Spleen (tissue), 11 donors: ENCODE results near the gene BANK1. TPM values are rescaled to one million over a fixed set of nuclear protein-coding genes. Genes with fewer than 3 reads are reported as not detected.

ENCODE experiments used
- DNase-seq: peaks from one replicate; pipeline ENCODE4 v3.0.0-alpha.2; 2020
- H3K27ac ChIP-seq, 8 donors: fragments of 200-600 bp; sonication (generic) in 7 of 8; 1 replicate in 4 of 8; 2 replicates in 4 of 8; pipeline versions ENCODE4 v1.5.0 to v1.8.0; 2016 to 2021; ENCODE audit warnings: inconsistent platforms in 4 of 8, mild to moderate bottlenecking in 4 of 8, moderate library complexity in 1 of 8
- H3K27me3 ChIP-seq, 7 donors: fragments of 200-600 bp; sonication (generic) in 6 of 7; replicated peaks in 1 of 7; 1 replicate in 4 of 7; 2 replicates in 3 of 7; pipeline versions ENCODE4 v1.5.0 to v1.8.0; 2016 to 2021; ENCODE audit warnings: inconsistent platforms in 3 of 7, mild to moderate bottlenecking in 1 of 7
- H3K36me3 ChIP-seq, 6 donors: fragments of 200-600 bp; sonication (generic) in 5 of 6; 1 replicate in 4 of 6; 2 replicates in 2 of 6; pipeline versions ENCODE4 v1.5.0 to v1.8.0; 2016 to 2021; ENCODE audit warnings: inconsistent platforms in 2 of 6
- H3K4me1 ChIP-seq, 6 donors: fragments of 200-600 bp; sonication (generic) in 5 of 6; 1 replicate in 3 of 6; 2 replicates in 3 of 6; pipeline versions ENCODE4 v1.5.0 to v1.8.0; 2016 to 2021; ENCODE audit warnings: inconsistent platforms in 3 of 6
- H3K4me3 ChIP-seq, 8 donors: fragments of 200-600 bp; sonication (generic) in 7 of 8; 1 replicate in 4 of 8; 2 replicates in 4 of 8; pipeline versions ENCODE4 v1.5.0 to v1.8.0; 2016 to 2021; ENCODE audit warnings: inconsistent platforms in 4 of 8, mild to moderate bottlenecking in 4 of 8, moderate library complexity in 2 of 8
- H3K9me3 ChIP-seq, 8 donors: fragments of 200-600 bp; sonication (generic) in 7 of 8; 1 replicate in 4 of 8; 2 replicates in 4 of 8; pipeline versions ENCODE4 v1.5.0 to v1.8.0; 2016 to 2021; ENCODE audit warnings: inconsistent platforms in 4 of 8
- POLR2A ChIP-seq, 3 donors: fragments of 450-650 bp; IDR thresholded peaks; one replicate each; pipeline ENCODE4 v1.5.1; 2017; ENCODE audit warnings: antibody characterized with exemption in 3 of 3, mild to moderate bottlenecking in 1 of 3
- POLR2AphosphoS5 ChIP-seq, 3 donors: sonication (generic); formaldehyde crosslinking; IDR thresholded peaks; one replicate each; pipeline ENCODE4 v1.5.1; 2017; ENCODE audit warnings: antibody characterized with exemption in 3 of 3
- WGBS, 5 donors: extraction: QIAGEN DNeasy Blood & Tissue Kit in 3 of 5; methylation state at CpG; one replicate each; pipeline versions ENCODE4 v1.1.5 to v1.1.7; 2013 to 2018; 5-methylcytosine and 5-hydroxymethylcytosine counted together
- intact Hi-C: fragments of 100-400 bp; cut with DNase I; formaldehyde crosslinking; loops from one replicate; pipeline ENCODE4 v1.15.0; 2023; ENCODE audit warnings: low total_unique reads
- polyA plus RNA-seq, 3 donors: library from polyadenylated mRNA; stranded (reverse); fragments of 200-250 nt; gene quantifications; one replicate each; pipeline ENCODE4 v1.2.1, GENCODE V29; 2013
- total RNA-seq, 7 donors: library from RNA; depleted of rRNA in 3 of 7; stranded (reverse); fragments of >200 nt in 3 of 7; fragmentation: NEBNext Ultra II Directional in 4 of 7; extraction: Animal tissue kit (Norgen Biotek cat#: 25700) in 4 of 7; gene quantifications; one replicate each; pipeline versions ENCODE4 v1.1.0 to v1.2.1, GENCODE V29; 2016 to 2021
- TF ChIP-seq, protein P1 (sequence below), 11 experiments: fragments of 200-600 bp in 7 of 11; fragments of 450-650 bp in 4 of 11; sonication (generic) in 4 of 11; IDR thresholded peaks in 8 of 11; conservative IDR thresholded peaks in 3 of 11; 1 replicate in 7 of 11; 2 replicates in 4 of 11; pipeline versions ENCODE4 v1.4.0 to v1.8.0; 2016 to 2021; ENCODE audit warnings: antibody characterized with exemption in 11 of 11, inconsistent platforms in 4 of 11, mild to moderate bottlenecking in 1 of 11
- donor health status: healthy with polysubstance abuse.
- donor health status: DM: no; HTN: no; CAD: no; lungs with moderate emphysema.
- donor health status: DM: no; HTN: no; CAD: no.
- donor health status: Bipolar disorder and iron deficiency.
- donor health status: healthy.
- donor health status: DM: no; HTN: no; CAD: no.
- donor health status: DM: yes; HTN: yes; CAD: no.

Gene BANK1
- total and polyA plus RNA-seq, 10 donors: 105 to 208 (median 139) TPM

DNA sequence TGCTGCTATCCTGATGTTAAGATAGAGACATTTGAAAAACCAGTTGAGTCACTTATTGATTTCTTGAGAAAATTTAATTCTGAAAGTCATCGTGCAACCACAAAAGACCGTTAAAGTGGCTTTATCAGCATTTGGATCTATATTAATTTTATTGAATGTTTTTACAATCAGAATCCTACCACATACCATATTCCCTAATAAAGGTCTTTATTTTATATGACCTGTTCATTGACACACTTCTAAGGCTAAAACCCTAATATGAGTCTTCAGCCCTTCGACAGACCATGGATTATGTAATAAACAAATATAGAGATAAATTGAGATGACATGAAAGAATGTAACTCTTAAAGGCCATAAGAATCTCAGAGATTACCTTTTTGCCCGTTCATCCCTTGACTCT is 68.1 kb downstream of the BANK1 start:
- H3K9me3 ChIP-seq: no peaks in the 10 kb centered on the region
- H3K4me3 ChIP-seq: no peak overlapping the region
- intact Hi-C loops: no loop called here
- TF ChIP-seq POLR2AphosphoS5 (IDR thresholded peaks at IDR 0.05) (no peak), POLR2A (IDR thresholded peaks at IDR 0.05) (no peak)
- TF ChIP-seq, protein P1, sequence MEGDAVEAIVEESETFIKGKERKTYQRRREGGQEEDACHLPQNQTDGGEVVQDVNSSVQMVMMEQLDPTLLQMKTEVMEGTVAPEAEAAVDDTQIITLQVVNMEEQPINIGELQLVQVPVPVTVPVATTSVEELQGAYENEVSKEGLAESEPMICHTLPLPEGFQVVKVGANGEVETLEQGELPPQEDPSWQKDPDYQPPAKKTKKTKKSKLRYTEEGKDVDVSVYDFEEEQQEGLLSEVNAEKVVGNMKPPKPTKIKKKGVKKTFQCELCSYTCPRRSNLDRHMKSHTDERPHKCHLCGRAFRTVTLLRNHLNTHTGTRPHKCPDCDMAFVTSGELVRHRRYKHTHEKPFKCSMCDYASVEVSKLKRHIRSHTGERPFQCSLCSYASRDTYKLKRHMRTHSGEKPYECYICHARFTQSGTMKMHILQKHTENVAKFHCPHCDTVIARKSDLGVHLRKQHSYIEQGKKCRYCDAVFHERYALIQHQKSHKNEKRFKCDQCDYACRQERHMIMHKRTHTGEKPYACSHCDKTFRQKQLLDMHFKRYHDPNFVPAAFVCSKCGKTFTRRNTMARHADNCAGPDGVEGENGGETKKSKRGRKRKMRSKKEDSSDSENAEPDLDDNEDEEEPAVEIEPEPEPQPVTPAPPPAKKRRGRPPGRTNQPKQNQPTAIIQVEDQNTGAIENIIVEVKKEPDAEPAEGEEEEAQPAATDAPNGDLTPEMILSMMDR (IDR thresholded peaks at IDR 0.05 in 8 of 11, conservative IDR thresholded peaks at IDR 0.05 in 3 of 11): no peak
- WGBS, 5 donors: 78 to 92% (median 87%) methylated on average over 4 of the region's 4 CpGs
- no peaks in the 10 kb centered on the region for H3K27me3 ChIP-seq
- H3K36me3 ChIP-seq: peaks cover 0 to 38% (median 0%) of the 10 kb centered on the region in 6 donors
- DNase-seq: no peak
- H3K4me1 ChIP-seq: peaks cover 0 to 91% (median 10%) of the 10 kb centered on the region in 6 donors
- H3K27ac ChIP-seq: peak overlapping the region in 4 of 8 donors; percentile 26 to 75 (median 51)

DNA sequence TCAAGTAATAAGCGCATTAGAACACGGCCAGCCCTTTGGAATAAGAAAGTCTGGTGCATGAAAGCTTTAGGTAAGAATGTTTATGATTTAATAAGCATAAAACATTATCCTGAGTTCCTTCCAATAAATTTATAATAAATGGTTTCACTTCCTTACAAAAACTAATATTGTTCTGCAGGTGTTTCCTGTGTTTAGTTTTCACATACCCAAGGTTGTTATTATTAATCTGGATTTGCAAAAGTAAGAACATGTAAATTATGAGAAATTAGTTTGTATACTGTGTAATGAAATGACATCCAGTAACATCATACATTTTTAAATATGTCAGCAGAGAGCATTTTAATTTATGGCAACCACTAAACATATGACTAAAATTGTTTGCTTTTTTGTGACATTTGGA is 72.1 kb downstream of the BANK1 start:
- no peak for DNase-seq
- Histone ChIP-seq H3K27me3 (no peaks in the 10 kb centered on the region), H3K36me3 (peaks cover 0 to 55% (median 5%) of the 10 kb centered on the region in 6 donors), H3K9me3 (peaks cover 0 to 14% (median 0%) of the 10 kb centered on the region in 8 donors), H3K4me1 (peaks cover 0 to 54% (median 6%) of the 10 kb centered on the region in 6 donors), H3K27ac (peak overlapping the region in 7 of 8 donors; percentile 2 to 75 (median 62)), H3K4me3 (no peak overlapping the region)
- TF ChIP-seq, protein P1 (IDR thresholded peaks at IDR 0.05 in 8 of 11, conservative IDR thresholded peaks at IDR 0.05 in 3 of 11): no peak
- TF ChIP-seq POLR2A (IDR thresholded peaks at IDR 0.05): no peak
- TF ChIP-seq POLR2AphosphoS5 (IDR thresholded peaks at IDR 0.05): no peak
- WGBS, 5 donors: 64 to 78% (median 71%) methylated on average over 2 of the region's 2 CpGs
- intact Hi-C loops: no loop called here

DNA sequence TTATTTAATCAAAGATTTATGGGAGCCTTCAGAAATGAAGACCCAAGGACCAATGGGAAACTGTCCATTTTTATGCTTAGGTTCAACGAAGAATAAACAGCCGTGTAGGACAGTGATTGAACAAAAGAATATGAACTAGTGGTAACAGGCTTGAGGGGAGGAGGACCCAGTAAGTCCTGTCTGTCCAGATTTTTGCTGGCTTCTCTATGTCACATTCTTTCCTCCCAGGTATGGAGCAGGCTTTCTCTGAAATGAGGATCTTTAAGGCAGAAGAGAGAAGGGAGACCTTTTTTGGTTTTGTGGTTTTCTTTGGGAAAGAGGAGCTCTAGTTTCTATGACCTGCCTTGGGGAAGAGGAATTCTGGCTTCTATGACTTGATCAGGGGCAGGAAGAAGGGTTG is 74.1 kb downstream of the BANK1 start:
- WGBS, 5 donors: 87 to 95% (median 91%) methylated on average over 2 of the region's 2 CpGs
- intact Hi-C loops: no loop called here
- Histone ChIP-seq H3K4me3 (no peak overlapping the region), H3K27me3 (no peaks in the 10 kb centered on the region), H3K27ac (peak overlapping the region in 2 of 8 donors; percentile 21 to 75), H3K36me3 (peaks cover 0 to 50% (median 5%) of the 10 kb centered on the region in 6 donors), H3K4me1 (peaks cover 0 to 33% (median 3%) of the 10 kb centered on the region in 6 donors), H3K9me3 (peaks cover 0 to 14% (median 0%) of the 10 kb centered on the region in 8 donors)
- TF ChIP-seq, protein P1 (IDR thresholded peaks at IDR 0.05 in 8 of 11, conservative IDR thresholded peaks at IDR 0.05 in 3 of 11): no peak
- TF ChIP-seq POLR2A (IDR thresholded peaks at IDR 0.05): no peak
- TF ChIP-seq POLR2AphosphoS5 (IDR thresholded peaks at IDR 0.05): no peak
- DNase-seq: no peak

- peaks cover 0 to 35% (median 3%) of the 10 kb centered on the region in 6 donors for H3K4me1 ChIP-seq
- peaks cover 0 to 47% (median 5%) of the 10 kb centered on the region in 6 donors for H3K36me3 ChIP-seq
- H3K27ac ChIP-seq: peak overlapping the region in 1 of 8 donors; percentile 75
- intact Hi-C loops: no loop called here
- DNase-seq: no peak
- H3K4me3 ChIP-seq: no peak overlapping the region
- 59 to 84% (median 77%) methylated on average over 3 of the region's 3 CpGs for WGBS, 5 donors
- TF ChIP-seq POLR2AphosphoS5 (IDR thresholded peaks at IDR 0.05) (no peak), POLR2A (IDR thresholded peaks at IDR 0.05) (no peak)
- TF ChIP-seq, protein P1 (IDR thresholded peaks at IDR 0.05 in 8 of 11, conservative IDR thresholded peaks at IDR 0.05 in 3 of 11): no peak
- no peaks in the 10 kb centered on the region for H3K27me3 ChIP-seq
- H3K9me3 ChIP-seq: peaks cover 0 to 14% (median 0%) of the 10 kb centered on the region in 8 donors
These were observed 75.1 kb downstream of the BANK1 start for GRCh38 chr4:101865501-101866062.
